Lung (tissue), 12 donors: ENCODE data around the gene IARS2. TPM values are rescaled to one million over a fixed set of nuclear protein-coding genes. Genes with fewer than 3 reads are reported as not detected.

Experiments used
- ATAC-seq: fragments of 200-7000 bp; cut with Tn5 transposase; one replicate; pipeline ENCODE4 v1.9.1; 2020; ENCODE audit warnings: moderate number of reproducible peaks; ENCODE audit not compliant: insufficient read depth, low FRiP score
- DNase-seq, 3 donors: peaks; one replicate each; pipeline ENCODE4 v3.0.0-alpha.2; 2013 to 2017
- H3K27ac ChIP-seq, 2 donors: one replicate each; pipeline ENCODE4 v1.5.1; 2013; ENCODE audit warnings: mild to moderate bottlenecking in 2 of 2, moderate library complexity in 2 of 2, control low read depth in 1 of 2, inconsistent platforms in 1 of 2, low read depth in 1 of 2, low read length in 1 of 2
- H3K27me3 ChIP-seq, 3 donors: one replicate each; pipeline ENCODE4 v1.5.1; 2013; ENCODE audit warnings: low read length in 2 of 3; ENCODE audit not compliant: control insufficient read depth in 3 of 3, insufficient read depth in 3 of 3
- H3K36me3 ChIP-seq, 4 donors: one replicate each; pipeline ENCODE4 v1.5.1; 2013; ENCODE audit warnings: low read length in 4 of 4, mild to moderate bottlenecking in 1 of 4, moderate library complexity in 1 of 4; ENCODE audit not compliant: control insufficient read depth in 4 of 4, insufficient read depth in 4 of 4
- H3K4me1 ChIP-seq, 5 donors: one replicate each; pipeline ENCODE4 v1.5.1; 2013; ENCODE audit warnings: low read length in 5 of 5, mild to moderate bottlenecking in 2 of 5, moderate library complexity in 1 of 5; ENCODE audit not compliant: control insufficient read depth in 5 of 5, insufficient read depth in 5 of 5
- H3K4me3 ChIP-seq: one replicate; pipeline ENCODE4 v1.5.1; 2013; ENCODE audit warnings: mild to moderate bottlenecking, control low read depth, moderate library complexity
- H3K9ac ChIP-seq, 2 donors: one replicate each; pipeline ENCODE4 v1.5.1; 2013; ENCODE audit warnings: low read length in 2 of 2, control low read depth in 1 of 2; ENCODE audit not compliant: insufficient read depth in 1 of 2
- H3K9me3 ChIP-seq, 4 donors: one replicate each; pipeline ENCODE4 v1.5.1; 2013; ENCODE audit warnings: low read length in 3 of 4, mild to moderate bottlenecking in 1 of 4, moderate library complexity in 1 of 4; ENCODE audit not compliant: control insufficient read depth in 4 of 4, insufficient read depth in 3 of 4
- WGBS, 2 donors: extraction: QIAGEN DNeasy Blood & Tissue Kit; methylation state at CpG; one replicate each; pipeline ENCODE4 v1.1.7; 2013; 5-methylcytosine and 5-hydroxymethylcytosine counted together
- polyA plus RNA-seq, 2 donors: library from polyadenylated mRNA; stranded (reverse); fragments of 200-250 nt; gene quantifications; one replicate each; pipeline ENCODE4 v1.2.1, GENCODE V29; 2013
- total RNA-seq, 2 donors: library from RNA; depleted of rRNA in 1 of 2; stranded (reverse); fragments of >200 nt in 1 of 2; gene quantifications; one replicate each; pipeline ENCODE4 v1.2.1, GENCODE V29; 2014 to 2021
- TF ChIP-seq, protein P1 (sequence below): IDR thresholded peaks from 2 replicates; pipeline ENCODE4 v1.5.1; 2012; ENCODE audit warnings: mild to moderate bottlenecking; ENCODE audit errors: control extremely low read depth, extremely low read depth
- donor health status: control.
- donor health status: control.
- donor health status: Bipolar disorder and iron deficiency.
- donor health status: healthy.
- donor health status: DM: yes; HTN: yes; CAD: no.

The IARS2 gene
- total and polyA plus RNA-seq, 4 donors, result 20.5 to 75.7 (median 48.2) TPM

- 85 to 91% methylated on average over 6 of the region's 6 CpGs for WGBS, 2 donors
- H3K36me3 ChIP-seq, result peaks cover 13 to 37% (median 28%) of the 10 kb centered on the region in 4 donors
- ATAC-seq, result no peak
Observed at GRCh38 chr1:220139966-220140365, 46.0 kb downstream of the IARS2 start.

DNA sequence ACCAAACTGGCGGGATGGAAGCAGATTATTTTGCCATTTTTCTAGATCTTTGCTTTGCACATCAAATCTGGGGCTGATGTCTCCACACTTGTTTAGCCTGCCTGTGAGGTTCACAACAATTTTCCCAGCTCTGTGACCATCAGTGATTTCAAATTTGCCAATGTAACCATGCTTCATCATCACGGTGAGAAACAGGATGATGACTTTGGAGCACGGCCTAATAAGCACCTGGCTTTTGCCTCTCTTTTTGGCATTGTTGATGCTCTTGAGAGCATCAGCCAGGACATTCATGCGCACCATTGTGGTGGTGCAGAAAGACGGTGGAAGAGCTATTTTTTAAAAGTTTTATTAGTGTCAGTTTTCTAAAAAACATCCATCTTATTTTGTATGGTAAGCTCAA lies 50.1 kb downstream of the IARS2 start:
- 94 to 95% methylated on average over 5 of the region's 5 CpGs for WGBS, 2 donors
- DNase-seq, result no peak
- H3K36me3 ChIP-seq, result peaks cover 7 to 47% (median 34%) of the 10 kb centered on the region in 4 donors

More at GRCh38 chr1:220139966-220140365, 46.0 kb downstream of the IARS2 start:
- Histone ChIP-seq H3K4me1 (no peaks in the 10 kb centered on the region), H3K9ac (no peak overlapping the region), H3K27me3 (no peaks in the 10 kb centered on the region), H3K27ac (no peak overlapping the region), H3K4me3 (no peak overlapping the region), H3K9me3 (no peaks in the 10 kb centered on the region)
- TF ChIP-seq, protein P1, sequence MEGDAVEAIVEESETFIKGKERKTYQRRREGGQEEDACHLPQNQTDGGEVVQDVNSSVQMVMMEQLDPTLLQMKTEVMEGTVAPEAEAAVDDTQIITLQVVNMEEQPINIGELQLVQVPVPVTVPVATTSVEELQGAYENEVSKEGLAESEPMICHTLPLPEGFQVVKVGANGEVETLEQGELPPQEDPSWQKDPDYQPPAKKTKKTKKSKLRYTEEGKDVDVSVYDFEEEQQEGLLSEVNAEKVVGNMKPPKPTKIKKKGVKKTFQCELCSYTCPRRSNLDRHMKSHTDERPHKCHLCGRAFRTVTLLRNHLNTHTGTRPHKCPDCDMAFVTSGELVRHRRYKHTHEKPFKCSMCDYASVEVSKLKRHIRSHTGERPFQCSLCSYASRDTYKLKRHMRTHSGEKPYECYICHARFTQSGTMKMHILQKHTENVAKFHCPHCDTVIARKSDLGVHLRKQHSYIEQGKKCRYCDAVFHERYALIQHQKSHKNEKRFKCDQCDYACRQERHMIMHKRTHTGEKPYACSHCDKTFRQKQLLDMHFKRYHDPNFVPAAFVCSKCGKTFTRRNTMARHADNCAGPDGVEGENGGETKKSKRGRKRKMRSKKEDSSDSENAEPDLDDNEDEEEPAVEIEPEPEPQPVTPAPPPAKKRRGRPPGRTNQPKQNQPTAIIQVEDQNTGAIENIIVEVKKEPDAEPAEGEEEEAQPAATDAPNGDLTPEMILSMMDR, result no peak
- DNase-seq, result no peak

DNA sequence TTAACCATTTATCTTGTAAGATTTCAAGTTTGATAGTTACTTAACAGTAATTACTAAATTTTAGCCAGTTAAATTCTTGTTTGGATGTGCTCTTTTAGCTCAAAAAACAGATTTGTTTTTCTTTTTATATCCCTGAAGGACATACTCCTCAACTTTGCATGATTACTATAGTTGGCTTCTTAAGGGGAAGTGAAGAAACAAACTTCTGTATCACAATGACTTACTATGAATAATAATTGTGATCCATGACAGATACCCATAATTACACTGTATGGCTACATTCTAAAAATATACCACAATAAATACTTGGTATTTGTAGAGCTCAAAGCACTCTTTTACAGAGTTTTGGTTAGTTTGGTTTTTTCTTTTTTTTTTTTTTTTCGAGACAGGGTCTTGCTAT lies 55.8 kb downstream of the IARS2 start:
- peaks cover 11 to 34% (median 16%) of the 10 kb centered on the region in 4 donors for H3K36me3 ChIP-seq
- WGBS, 2 donors, result 95 to 97% methylated on average over 1 of the region's 1 CpG
- TF ChIP-seq, protein P1, result no peak

More for the DNA sequence above, 50.1 kb downstream of the IARS2 start:
- Histone ChIP-seq H3K4me1 (no peaks in the 10 kb centered on the region), H3K27ac (no peak overlapping the region), H3K4me3 (no peak overlapping the region), H3K9ac (no peak overlapping the region), H3K9me3 (no peaks in the 10 kb centered on the region), H3K27me3 (no peaks in the 10 kb centered on the region)
- TF ChIP-seq, protein P1, result no peak
- no peak for ATAC-seq

GRCh38 chr1:220151454-220151853 lies 57.5 kb downstream of the IARS2 start:
- DNase-seq, result no peak
- TF ChIP-seq, protein P1, result no peak
- WGBS, 2 donors, result 67 to 76% methylated on average over 3 of the region's 3 CpGs
- H3K27ac ChIP-seq, result no peak overlapping the region
- peaks cover 11 to 32% (median 16%) of the 10 kb centered on the region in 4 donors for H3K36me3 ChIP-seq
- peaks cover 0 to 2% (median 0%) of the 10 kb centered on the region in 5 donors for H3K4me1 ChIP-seq
- H3K9me3 ChIP-seq, result no peaks in the 10 kb centered on the region
- H3K27me3 ChIP-seq, result no peaks in the 10 kb centered on the region
- H3K9ac ChIP-seq, result no peak overlapping the region
- no peak overlapping the region for H3K4me3 ChIP-seq
- ATAC-seq, result no peak

More for the DNA sequence above, 55.8 kb downstream of the IARS2 start:
- ATAC-seq (no peak), DNase-seq (no peak)
- Histone ChIP-seq H3K27me3 (no peaks in the 10 kb centered on the region), H3K9me3 (no peaks in the 10 kb centered on the region), H3K4me1 (peaks cover 0 to 2% (median 0%) of the 10 kb centered on the region in 5 donors), H3K27ac (no peak overlapping the region), H3K9ac (no peak overlapping the region), H3K4me3 (no peak overlapping the region)
